H9 (cell line): ENCODE results near the gene PIN1. TPM values are rescaled to one million over a fixed set of nuclear protein-coding genes. Genes with fewer than 3 reads are reported as not detected.

Source experiments
- DNase-seq: peaks from one replicate; pipeline ENCODE4 v3.0.0-alpha.2; 2017
- H2AFZ ChIP-seq: one replicate; pipeline ENCODE4 v1.6.1; 2013; ENCODE audit warnings: mild to moderate bottlenecking, low read length, control low read depth, moderate library complexity
- H2AK5ac ChIP-seq: 2 replicates; pipeline ENCODE4 v1.6.1; 2013; ENCODE audit warnings: low read length, control low read depth, mixed read lengths; ENCODE audit not compliant: insufficient read length
- H2BK120ac ChIP-seq: one replicate; pipeline ENCODE4 v1.6.1; 2013; ENCODE audit warnings: low read depth, mild to moderate bottlenecking, low read length, control low read depth, inconsistent platforms; ENCODE audit not compliant: poor library complexity, severe bottlenecking
- H2BK12ac ChIP-seq: 2 replicates; pipeline ENCODE4 v1.6.1; 2013; ENCODE audit warnings: low read length, control low read depth, mixed read lengths, low read depth; ENCODE audit not compliant: insufficient read length
- H2BK15ac ChIP-seq: 2 replicates; pipeline ENCODE4 v1.6.1; 2013; ENCODE audit warnings: low read depth, low read length, control low read depth
- H2BK20ac ChIP-seq: one replicate; pipeline ENCODE4 v1.6.1; 2013; ENCODE audit warnings: low read depth, mild to moderate bottlenecking, low read length, control low read depth, inconsistent platforms; ENCODE audit not compliant: poor library complexity, severe bottlenecking
- H2BK5ac ChIP-seq: 2 replicates; pipeline ENCODE4 v1.6.1; 2013; ENCODE audit warnings: low read length, control low read depth, mixed read lengths; ENCODE audit not compliant: insufficient read length
- H3K14ac ChIP-seq: 2 replicates; pipeline ENCODE4 v1.6.1; 2013; ENCODE audit warnings: low read length, control low read depth; ENCODE audit not compliant: insufficient read depth
- H3K18ac ChIP-seq: 2 replicates; pipeline ENCODE4 v1.6.1; 2013; ENCODE audit warnings: low read depth, mild to moderate bottlenecking, mixed read lengths, low read length, control low read depth; ENCODE audit not compliant: insufficient read length
- H3K23ac ChIP-seq: 2 replicates; pipeline ENCODE4 v1.6.1; 2013; ENCODE audit warnings: low read length, control low read depth, mixed read lengths, low read depth; ENCODE audit not compliant: insufficient read length
- H3K23me2 ChIP-seq: 2 replicates; pipeline ENCODE4 v1.6.1; 2013; ENCODE audit warnings: low read depth, mild to moderate bottlenecking, mixed read lengths, low read length, control low read depth; ENCODE audit not compliant: insufficient read length, poor library complexity, severe bottlenecking
- H3K27ac ChIP-seq: 2 replicates; pipeline ENCODE4 v1.5.1; 2013; ENCODE audit warnings: low read length, control low read depth, mixed read lengths, low read depth; ENCODE audit not compliant: insufficient read length
- H3K27me3 ChIP-seq: 2 replicates; pipeline ENCODE4 v1.6.1; 2013; ENCODE audit warnings: low read length, control low read depth, inconsistent platforms; ENCODE audit not compliant: insufficient read depth
- H3K4ac ChIP-seq: 2 replicates; pipeline ENCODE4 v1.6.1; 2013; ENCODE audit warnings: low read depth, mild to moderate bottlenecking, control low read depth, inconsistent platforms, low read length, moderate library complexity
- H3K4me1 ChIP-seq: 2 replicates; pipeline ENCODE4 v1.6.1; 2013; ENCODE audit warnings: low read length, control low read depth, inconsistent platforms; ENCODE audit not compliant: insufficient read depth
- H3K4me2 ChIP-seq: 2 replicates; pipeline ENCODE4 v1.6.1; 2013; ENCODE audit warnings: low read length, control low read depth, mixed read lengths; ENCODE audit not compliant: insufficient read length, insufficient read depth
- H3K56ac ChIP-seq: 2 replicates; pipeline ENCODE4 v1.6.1; 2013; ENCODE audit warnings: low read depth, mild to moderate bottlenecking, mixed read lengths, low read length, control low read depth; ENCODE audit not compliant: insufficient read length
- H3K79me1 ChIP-seq: 2 replicates; pipeline ENCODE4 v1.6.1; 2013; ENCODE audit warnings: low read depth, mild to moderate bottlenecking, moderate library complexity, low read length, control low read depth, inconsistent platforms; ENCODE audit not compliant: insufficient read depth, poor library complexity, severe bottlenecking
- H3K79me2 ChIP-seq: 2 replicates; pipeline ENCODE4 v1.6.1; 2013; ENCODE audit warnings: low read length, control low read depth, inconsistent platforms; ENCODE audit not compliant: insufficient read depth
- H3K9ac ChIP-seq: 2 replicates; pipeline ENCODE4 v1.6.1; 2013; ENCODE audit warnings: low read length, control low read depth, mixed read lengths; ENCODE audit not compliant: insufficient read length; ENCODE audit errors: extremely low read depth
- H3K9me3 ChIP-seq: one replicate; pipeline ENCODE4 v1.6.1; 2013; ENCODE audit warnings: low read depth, low read length, inconsistent platforms; ENCODE audit not compliant: control insufficient read depth
- H3T11ph ChIP-seq: one replicate; pipeline ENCODE4 v1.6.1; 2013; ENCODE audit warnings: mild to moderate bottlenecking, low read length, control low read depth, inconsistent platforms
- H4K20me1 ChIP-seq: one replicate; pipeline ENCODE4 v1.6.1; 2013; ENCODE audit not compliant: control insufficient read depth, insufficient read length, insufficient read depth
- H4K5ac ChIP-seq: 2 replicates; pipeline ENCODE4 v1.6.1; 2013; ENCODE audit warnings: low read depth, mild to moderate bottlenecking, mixed read lengths, low read length, control low read depth; ENCODE audit not compliant: insufficient read length
- H4K8ac ChIP-seq: replicated peaks from 2 replicates; pipeline ENCODE4 v1.6.1; 2013; ENCODE audit warnings: low read length, control low read depth, mixed read lengths, low read depth; ENCODE audit not compliant: insufficient read length
- H4K91ac ChIP-seq: 2 replicates; pipeline ENCODE4 v1.6.1; 2013; ENCODE audit warnings: low read depth, mild to moderate bottlenecking, moderate library complexity, mixed read lengths, low read length, control low read depth; ENCODE audit not compliant: insufficient read length
- H3K27ac Mint-ChIP-seq, 3 experiments: 2 replicates in 2 of 3; 3 replicates in 1 of 3; pipeline ENCODE4 v1.8.0; 2020 to 2021; ENCODE audit warnings: mixed read lengths in 3 of 3, mild to moderate bottlenecking in 1 of 3, moderate library complexity in 1 of 3
- H3K27me3 Mint-ChIP-seq: 2 replicates; pipeline ENCODE4 v1.8.0; 2021; ENCODE audit warnings: low read depth, mild to moderate bottlenecking, moderate library complexity, mixed read lengths
- H3K36me3 Mint-ChIP-seq, 3 experiments: 2 replicates in 2 of 3; 3 replicates in 1 of 3; pipeline ENCODE4 v1.8.0; 2020 to 2021; ENCODE audit warnings: low read depth in 3 of 3, mixed read lengths in 3 of 3; ENCODE audit not compliant: insufficient read depth in 1 of 3
- H3K4me1 Mint-ChIP-seq, 2 experiments: 2 replicates each; pipeline ENCODE4 v1.8.0; 2020; ENCODE audit warnings: mixed read lengths in 2 of 2
- H3K4me3 Mint-ChIP-seq, 2 experiments: 2 replicates in 1 of 2; 3 replicates in 1 of 2; pipeline ENCODE4 v1.8.0; 2020 to 2021; ENCODE audit warnings: mild to moderate bottlenecking in 2 of 2, mixed read lengths in 2 of 2, moderate library complexity in 1 of 2
- H3K9me3 Mint-ChIP-seq, 2 experiments: 2 replicates in 1 of 2; 3 replicates in 1 of 2; pipeline ENCODE4 v1.8.0; 2020; ENCODE audit warnings: mild to moderate bottlenecking in 2 of 2, mixed read lengths in 2 of 2, moderate library complexity in 1 of 2
- WGBS: extraction: QIAGEN DNeasy Blood & Tissue Kit; methylation state at CpG from one replicate; pipeline ENCODE4 v1.1.7; 2013; ENCODE audit warnings: missing lambda C conversion rate, low lambda C conversion rate, mixed read lengths; ENCODE audit not compliant: insufficient read length; ENCODE audit errors: extremely low coverage; 5-methylcytosine and 5-hydroxymethylcytosine counted together
- total RNA-seq: library from RNA; stranded (reverse); gene quantifications from 2 replicates; pipeline ENCODE4 v1.2.1, GENCODE V29; 2021
- TF ChIP-seq, protein P1 (sequence below): fragments of 200-600 bp; sonication (generic); conservative IDR thresholded peaks from 3 replicates; pipeline ENCODE4 v1.8.0; 2021; ENCODE audit warnings: antibody characterized with exemption, mild to moderate bottlenecking

PIN1 gene
- total RNA-seq, 1 experiment from 2014 or later, result 110 TPM

- peak overlapping the region in 2 of 3 experiments; percentile 58 to 85; a peak in 3 of 7 replicates for H3K27ac Mint-ChIP-seq
- Histone ChIP-seq H3K14ac (no peak overlapping the region), H3K23me2 (no peaks in the 10 kb centered on the region), H4K91ac (no peak overlapping the region), H3K4ac (no peak overlapping the region), H2AFZ (no peak overlapping the region), H4K5ac (no peak overlapping the region), H3K56ac (no peak overlapping the region), H3T11ph (no peak overlapping the region), H3K27ac (no peak overlapping the region), H3K27me3 (no peaks in the 10 kb centered on the region), H3K9ac (no peak overlapping the region), H2BK20ac (no peak overlapping the region), H2BK15ac (no peak overlapping the region), H3K79me1 (no peaks in the 10 kb centered on the region), H4K20me1 (peaks cover 2% of the 10 kb centered on the region), H2AK5ac (no peak overlapping the region), H3K9me3 (no peaks in the 10 kb centered on the region), H4K8ac (no peak overlapping the region), H3K4me1 (no peaks in the 10 kb centered on the region; the same call in 1 of the 2 replicates), H2BK5ac (no peak overlapping the region), H2BK120ac (no peak overlapping the region), H3K18ac (no peak overlapping the region), H3K79me2 (no peaks in the 10 kb centered on the region), H3K4me2 (no peak overlapping the region), H2BK12ac (no peak overlapping the region), H3K23ac (no peak overlapping the region)
- DNase-seq, result no peak
- peaks cover 3 to 28% (median 18%) of the 10 kb centered on the region in 3 experiments; a peak in 6 of 7 replicates for H3K36me3 Mint-ChIP-seq
- TF ChIP-seq, protein P1, sequence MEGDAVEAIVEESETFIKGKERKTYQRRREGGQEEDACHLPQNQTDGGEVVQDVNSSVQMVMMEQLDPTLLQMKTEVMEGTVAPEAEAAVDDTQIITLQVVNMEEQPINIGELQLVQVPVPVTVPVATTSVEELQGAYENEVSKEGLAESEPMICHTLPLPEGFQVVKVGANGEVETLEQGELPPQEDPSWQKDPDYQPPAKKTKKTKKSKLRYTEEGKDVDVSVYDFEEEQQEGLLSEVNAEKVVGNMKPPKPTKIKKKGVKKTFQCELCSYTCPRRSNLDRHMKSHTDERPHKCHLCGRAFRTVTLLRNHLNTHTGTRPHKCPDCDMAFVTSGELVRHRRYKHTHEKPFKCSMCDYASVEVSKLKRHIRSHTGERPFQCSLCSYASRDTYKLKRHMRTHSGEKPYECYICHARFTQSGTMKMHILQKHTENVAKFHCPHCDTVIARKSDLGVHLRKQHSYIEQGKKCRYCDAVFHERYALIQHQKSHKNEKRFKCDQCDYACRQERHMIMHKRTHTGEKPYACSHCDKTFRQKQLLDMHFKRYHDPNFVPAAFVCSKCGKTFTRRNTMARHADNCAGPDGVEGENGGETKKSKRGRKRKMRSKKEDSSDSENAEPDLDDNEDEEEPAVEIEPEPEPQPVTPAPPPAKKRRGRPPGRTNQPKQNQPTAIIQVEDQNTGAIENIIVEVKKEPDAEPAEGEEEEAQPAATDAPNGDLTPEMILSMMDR, result no peak
- H3K4me3 Mint-ChIP-seq, result peak overlapping the region in 1 of 2 experiments; percentile 5; a peak in 1 of 5 replicates
- H3K27me3 Mint-ChIP-seq, result no peaks in the 10 kb centered on the region
- WGBS, result no CpG with 5 or more reads among the region's 19 CpGs
- H3K4me1 Mint-ChIP-seq, result peaks cover 8 to 36% of the 10 kb centered on the region in 2 experiments
- H3K9me3 Mint-ChIP-seq, result no peaks in the 10 kb centered on the region
Measured at GRCh38 chr19:9850235-9850959, 15.3 kb downstream of the PIN1 start.
